ENCODE data around the gene C17orf78. TPM values are rescaled to one million over a fixed set of nuclear protein-coding genes. Genes with fewer than 3 reads are reported as not detected.

Gene C17orf78
- total and polyA plus RNA-seq, 2 of the 13 experiments (the other 11 are each of a cell fraction or from before 2014, with no cell fraction given), result not detected

GRCh38 chr17:37359682-37360188, 16.1 kb upstream of the C17orf78 start (continued):
- no peak for TF ChIP-seq NONO (IDR thresholded peaks at IDR 0.05)
- no peak for TF ChIP-seq NONO (CRISPR knock-in tag; conservative IDR thresholded peaks at IDR 0.05)
- TF ChIP-seq AGO2 (optimal IDR thresholded peaks at IDR 0.05; ENCODE audit: low read depth, low read length), result no peak
- no peak for TF ChIP-seq LBX2 (CRISPR knock-in tag; IDR thresholded peaks at IDR 0.05; ENCODE audit: borderline replicate concordance)
- TF ChIP-seq MED13 (CRISPR knock-in tag; IDR thresholded peaks at IDR 0.05), result no peak
- TF ChIP-seq THAP11 (CRISPR knock-in tag; IDR thresholded peaks at IDR 0.05), result no peak
- no peak for TF ChIP-seq ZNF761 (CRISPR knock-in tag; conservative IDR thresholded peaks at IDR 0.05)
- TF ChIP-seq ZNF276 (CRISPR knock-in tag; IDR thresholded peaks at IDR 0.05; ENCODE audit: low read depth), result no peak
- no peak for TF ChIP-seq TEAD3 (CRISPR knock-in tag; optimal IDR thresholded peaks at IDR 0.05; ENCODE audit: borderline replicate concordance)
- no peak for TF ChIP-seq ZBTB37 (CRISPR knock-in tag; IDR thresholded peaks at IDR 0.05)
- TF ChIP-seq MEF2D (CRISPR knock-in tag; IDR thresholded peaks at IDR 0.05), result peak; percentile 55; the same call in 1 of the 2 replicates
- TF ChIP-seq ARHGAP35 (CRISPR knock-in tag; IDR thresholded peaks at IDR 0.05; ENCODE audit: borderline replicate concordance), result peak; percentile 59; the same call in 1 of the 2 replicates
- no peak for TF ChIP-seq ZFP1 (CRISPR knock-in tag; IDR thresholded peaks at IDR 0.05)
- TF ChIP-seq ZNF607 (CRISPR knock-in tag; IDR thresholded peaks at IDR 0.05; ENCODE audit: borderline replicate concordance), result peak; percentile 21; the same call in 1 of the 2 replicates
- no peak for TF ChIP-seq ZNF724P (CRISPR knock-in tag; IDR thresholded peaks at IDR 0.05; ENCODE audit: borderline replicate concordance)
- TF ChIP-seq TOPORS (CRISPR knock-in tag; IDR thresholded peaks at IDR 0.05), result 0 out of 2 replicates have a peak, but pooled peaks have one; percentile 10
- no peak for TF ChIP-seq SPEN (CRISPR knock-in tag; IDR thresholded peaks at IDR 0.05; ENCODE audit: low read depth)
- no peak for TF ChIP-seq RARA (CRISPR knock-in tag; IDR thresholded peaks at IDR 0.05)
- 0 out of 2 replicates have a peak, but pooled peaks have one; percentile 14 for TF ChIP-seq HDAC1 (CRISPR knock-in tag; IDR thresholded peaks at IDR 0.05)
- TF ChIP-seq ZNF432 (CRISPR knock-in tag; IDR thresholded peaks at IDR 0.05; ENCODE audit: borderline replicate concordance), result no peak
- TF ChIP-seq RAD21 (CRISPR knock-in tag; IDR thresholded peaks at IDR 0.05), result no peak
- 0 out of 2 replicates have a peak, but pooled peaks have one; percentile 16 for TF ChIP-seq RELA (CRISPR knock-in tag; IDR thresholded peaks at IDR 0.05)
- TF ChIP-seq ZNF674 (CRISPR knock-in tag; IDR thresholded peaks at IDR 0.05; ENCODE audit: low read depth), result no peak
- TF ChIP-seq HNF1B (CRISPR knock-in tag; IDR thresholded peaks at IDR 0.05), result peak; percentile 25; the same call in 1 of the 2 replicates
- no peak for TF ChIP-seq ZNF773 (CRISPR knock-in tag; IDR thresholded peaks at IDR 0.05; ENCODE audit: borderline replicate concordance)
- TF ChIP-seq KMT2B (CRISPR knock-in tag; IDR thresholded peaks at IDR 0.05), result no peak
- TF ChIP-seq ZNF383 (CRISPR knock-in tag; IDR thresholded peaks at IDR 0.05; ENCODE audit: borderline replicate concordance), result no peak
- no peak for TF ChIP-seq ZNF660 (CRISPR knock-in tag; IDR thresholded peaks at IDR 0.05; ENCODE audit: borderline replicate concordance, low read depth)
